ENCODE data around the gene ALMS1.
"Not testable (repeated sequence)": the region's sequence is repeated elsewhere in the genome, so short reads cannot be mapped to it uniquely, and the experiment has no call there.

The ALMS1 gene

DNA sequence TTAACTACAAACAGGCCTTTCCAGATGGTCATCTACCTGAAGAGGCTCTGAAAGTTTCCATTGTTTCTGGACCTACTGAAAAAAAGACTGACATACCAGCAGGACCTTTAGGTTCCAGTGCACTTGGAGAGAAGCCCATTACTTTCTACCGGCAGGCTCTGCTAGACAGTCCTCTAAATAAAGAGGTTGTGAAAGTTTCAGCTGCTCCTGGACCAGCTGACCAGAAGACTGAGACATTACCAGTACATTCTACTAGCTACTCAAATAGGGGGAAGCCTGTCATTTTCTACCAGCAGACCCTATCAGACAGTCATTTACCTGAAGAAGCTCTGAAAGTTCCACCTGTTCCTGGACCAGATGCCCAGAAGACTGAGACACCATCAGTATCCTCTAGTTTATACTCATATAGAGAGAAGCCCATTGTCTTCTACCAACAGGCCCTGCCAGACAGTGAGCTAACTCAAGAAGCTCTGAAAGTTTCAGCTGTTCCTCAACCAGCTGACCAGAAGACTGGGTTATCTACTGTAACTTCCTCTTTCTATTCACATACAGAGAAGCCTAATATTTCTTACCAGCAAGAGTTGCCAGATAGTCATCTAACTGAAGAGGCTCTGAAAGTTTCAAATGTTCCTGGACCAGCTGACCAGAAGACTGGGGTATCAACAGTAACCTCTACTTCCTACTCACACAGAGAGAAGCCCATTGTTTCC is 65.8 kb downstream of the ALMS1 start:
- no peak overlapping the region for H3K4me3 ChIP-seq (ENCODE audit: low read depth, low read length)
- TF ChIP-seq, protein P1, sequence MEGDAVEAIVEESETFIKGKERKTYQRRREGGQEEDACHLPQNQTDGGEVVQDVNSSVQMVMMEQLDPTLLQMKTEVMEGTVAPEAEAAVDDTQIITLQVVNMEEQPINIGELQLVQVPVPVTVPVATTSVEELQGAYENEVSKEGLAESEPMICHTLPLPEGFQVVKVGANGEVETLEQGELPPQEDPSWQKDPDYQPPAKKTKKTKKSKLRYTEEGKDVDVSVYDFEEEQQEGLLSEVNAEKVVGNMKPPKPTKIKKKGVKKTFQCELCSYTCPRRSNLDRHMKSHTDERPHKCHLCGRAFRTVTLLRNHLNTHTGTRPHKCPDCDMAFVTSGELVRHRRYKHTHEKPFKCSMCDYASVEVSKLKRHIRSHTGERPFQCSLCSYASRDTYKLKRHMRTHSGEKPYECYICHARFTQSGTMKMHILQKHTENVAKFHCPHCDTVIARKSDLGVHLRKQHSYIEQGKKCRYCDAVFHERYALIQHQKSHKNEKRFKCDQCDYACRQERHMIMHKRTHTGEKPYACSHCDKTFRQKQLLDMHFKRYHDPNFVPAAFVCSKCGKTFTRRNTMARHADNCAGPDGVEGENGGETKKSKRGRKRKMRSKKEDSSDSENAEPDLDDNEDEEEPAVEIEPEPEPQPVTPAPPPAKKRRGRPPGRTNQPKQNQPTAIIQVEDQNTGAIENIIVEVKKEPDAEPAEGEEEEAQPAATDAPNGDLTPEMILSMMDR (IDR thresholded peaks at IDR 0.05; ENCODE audit: borderline replicate concordance, insufficient read depth, low read depth, low read length) = no peak

DNA sequence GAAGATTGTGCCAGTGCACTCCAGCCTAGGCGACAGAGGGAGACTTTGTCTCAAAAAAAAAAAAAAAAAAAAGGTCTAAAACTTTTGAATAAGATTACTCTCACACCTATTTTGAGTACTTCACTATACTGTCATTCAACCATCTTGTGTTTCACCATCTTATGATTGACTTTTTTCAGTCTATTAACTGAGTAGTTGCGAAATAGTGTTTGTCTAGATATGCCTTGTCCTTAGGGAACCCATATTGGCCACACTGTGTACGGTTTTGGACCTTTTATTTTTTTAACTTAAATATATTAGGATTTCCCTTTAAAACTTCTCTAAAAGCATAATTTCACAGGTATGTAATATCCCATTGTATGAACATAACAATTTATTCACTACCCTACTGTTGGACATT is 72.3 kb downstream of the ALMS1 start:
- no peak overlapping the region for H3K4me3 ChIP-seq (ENCODE audit: low read depth, low read length)
- TF ChIP-seq, protein P1 (IDR thresholded peaks at IDR 0.05; ENCODE audit: borderline replicate concordance, insufficient read depth, low read depth, low read length) = no peak

DNA sequence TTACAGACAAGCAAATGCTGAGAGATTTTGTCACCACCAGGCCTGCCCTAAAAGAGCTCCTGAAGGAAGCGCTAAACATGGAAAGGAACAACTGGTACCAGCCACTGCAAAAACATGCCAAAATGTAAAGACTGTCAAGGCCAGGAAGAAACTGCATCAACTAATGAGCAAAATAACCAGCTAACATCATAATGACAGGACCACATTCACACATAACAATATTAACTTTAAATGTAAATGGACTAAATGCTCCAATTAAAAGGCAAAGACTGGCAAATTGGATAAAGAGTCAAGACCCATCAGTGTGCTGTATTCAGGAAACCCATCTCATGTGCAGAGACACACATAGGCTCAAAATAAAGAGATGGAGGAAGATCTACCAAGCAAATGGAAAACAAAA is 76.8 kb downstream of the ALMS1 start:
- H3K4me3 ChIP-seq (ENCODE audit: low read depth, low read length) = not testable (repeated sequence)

DNA sequence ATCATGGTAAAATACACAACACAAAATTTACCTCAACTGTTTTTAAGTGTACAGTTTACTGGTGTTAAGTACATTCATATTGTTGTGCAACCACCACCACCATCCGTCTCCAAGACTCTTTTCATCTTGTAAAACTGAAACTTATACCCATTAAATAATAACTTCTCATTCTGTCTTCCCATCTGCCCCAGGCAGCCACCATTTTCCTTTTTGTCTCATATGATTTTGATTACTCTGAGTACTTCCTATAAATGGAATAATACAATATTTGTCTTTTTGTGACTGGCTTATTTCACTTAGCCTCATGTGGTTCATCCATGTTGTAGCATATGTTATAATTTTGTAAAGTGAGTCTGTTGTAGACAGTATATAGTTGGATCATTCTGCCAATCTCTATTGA is 82.7 kb downstream of the ALMS1 start:
- H3K4me3 ChIP-seq (ENCODE audit: low read depth, low read length) = no peak overlapping the region
- TF ChIP-seq, protein P1 (IDR thresholded peaks at IDR 0.05; ENCODE audit: borderline replicate concordance, insufficient read depth, low read depth, low read length) = no peak

DNA sequence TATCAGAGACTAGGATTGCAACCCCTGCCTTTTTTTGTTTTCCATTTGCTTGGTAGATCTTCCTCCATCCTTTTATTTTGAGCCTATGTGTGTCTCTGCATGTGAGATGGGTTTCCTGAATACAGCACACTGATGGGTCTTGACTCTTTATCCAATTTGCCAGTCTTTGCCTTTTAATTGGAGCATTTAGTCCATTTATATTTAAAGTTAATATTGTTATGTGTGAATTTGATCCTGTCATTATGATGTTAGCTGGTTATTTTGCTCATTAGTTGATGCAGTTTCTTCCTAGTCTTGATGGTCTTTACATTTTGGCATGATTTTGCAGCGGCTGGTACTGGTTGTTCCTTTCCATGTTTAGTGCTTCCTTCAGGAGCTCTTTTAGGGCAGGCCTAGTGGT is 98.2 kb downstream of the ALMS1 start:
- not testable (repeated sequence) for H3K4me3 ChIP-seq (ENCODE audit: low read depth, low read length)

DNA sequence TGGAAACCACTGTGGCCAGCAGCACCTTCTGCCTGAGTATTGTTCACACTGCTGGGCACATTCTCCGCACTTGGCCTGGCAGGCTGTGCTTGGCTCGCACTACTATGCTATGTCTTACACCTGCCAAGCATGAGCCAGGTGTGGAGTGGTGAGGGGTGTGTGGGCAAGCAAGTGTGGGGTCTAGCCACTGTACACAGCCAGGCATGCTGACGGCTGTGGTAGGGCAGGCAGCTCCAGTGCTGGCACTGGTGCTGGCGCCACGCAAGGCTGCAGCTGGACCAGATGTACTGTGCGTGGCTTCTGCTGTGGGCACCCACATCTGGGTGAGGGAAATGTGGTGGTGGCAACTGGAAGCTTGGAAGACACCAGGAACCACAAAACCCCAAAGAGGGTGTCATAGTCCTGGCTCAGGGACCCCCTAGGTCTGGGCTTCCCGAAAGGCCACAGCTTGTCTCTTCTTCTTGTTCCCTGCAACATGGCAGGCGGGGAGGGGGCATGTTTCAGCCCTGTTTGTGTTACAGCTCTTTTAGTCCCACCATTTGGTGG is 101.5 kb downstream of the ALMS1 start:
- H3K4me3 ChIP-seq (ENCODE audit: low read depth, low read length) = no peak overlapping the region

DNA sequence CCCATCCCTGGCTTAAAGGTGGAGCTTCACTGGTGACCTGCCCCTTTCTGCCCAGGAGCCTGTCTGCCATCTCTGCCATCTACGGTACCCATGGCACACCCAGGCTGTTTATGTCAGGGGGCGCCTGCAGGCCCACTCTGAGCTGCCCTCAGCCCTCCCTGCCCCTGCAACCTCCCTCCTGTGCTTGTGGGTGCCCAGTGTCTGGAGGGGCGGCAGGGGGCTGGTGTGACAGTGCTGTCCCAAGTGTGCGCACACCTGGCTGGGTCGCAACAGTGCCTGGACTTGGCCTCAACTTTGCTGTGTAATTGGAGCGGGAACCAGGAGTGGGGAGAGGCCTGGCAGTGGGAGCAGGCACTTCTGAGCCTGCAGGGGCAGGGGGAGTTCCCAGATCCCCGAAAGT is 102.4 kb downstream of the ALMS1 start:
- no peak overlapping the region for H3K4me3 ChIP-seq (ENCODE audit: low read depth, low read length)
- TF ChIP-seq, protein P1 (IDR thresholded peaks at IDR 0.05; ENCODE audit: borderline replicate concordance, insufficient read depth, low read depth, low read length) = no peak

More for the DNA sequence above, 101.5 kb downstream of the ALMS1 start:
- TF ChIP-seq, protein P1 (IDR thresholded peaks at IDR 0.05; ENCODE audit: borderline replicate concordance, insufficient read depth, low read depth, low read length) = no peak

DNA sequence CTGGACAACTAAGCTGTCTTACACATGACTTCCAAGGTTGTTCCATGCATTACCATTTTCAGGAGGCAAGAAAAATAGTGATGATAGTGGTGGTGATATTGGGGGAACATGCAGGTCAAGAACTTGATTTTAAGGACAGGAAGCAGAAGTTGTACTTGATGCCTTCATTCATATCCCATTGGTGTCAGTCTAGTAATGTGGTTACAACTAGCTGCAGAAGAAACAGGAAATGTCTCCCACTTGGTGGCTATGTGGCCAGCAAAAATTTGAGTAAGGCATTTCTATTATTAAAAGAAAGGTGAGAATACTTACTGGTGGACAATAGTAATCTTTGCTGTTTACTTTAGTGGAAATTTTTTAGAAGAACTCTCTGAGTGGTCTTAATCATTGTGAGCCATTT is 103.4 kb downstream of the ALMS1 start:
- TF ChIP-seq, protein P1 (IDR thresholded peaks at IDR 0.05; ENCODE audit: borderline replicate concordance, insufficient read depth, low read depth, low read length) = no peak

More for the DNA sequence above, 103.4 kb downstream of the ALMS1 start:
- no peak overlapping the region for H3K4me3 ChIP-seq (ENCODE audit: low read depth, low read length)

Measured in GM12875 (cell line).